ENCODE results near the gene ZFP36L1. TPM values are rescaled to one million over a fixed set of nuclear protein-coding genes. Genes with fewer than 3 reads are reported as not detected.

Gene ZFP36L1
- total RNA-seq, 1 donor from 2014 or later: 1,405 TPM

DNA sequence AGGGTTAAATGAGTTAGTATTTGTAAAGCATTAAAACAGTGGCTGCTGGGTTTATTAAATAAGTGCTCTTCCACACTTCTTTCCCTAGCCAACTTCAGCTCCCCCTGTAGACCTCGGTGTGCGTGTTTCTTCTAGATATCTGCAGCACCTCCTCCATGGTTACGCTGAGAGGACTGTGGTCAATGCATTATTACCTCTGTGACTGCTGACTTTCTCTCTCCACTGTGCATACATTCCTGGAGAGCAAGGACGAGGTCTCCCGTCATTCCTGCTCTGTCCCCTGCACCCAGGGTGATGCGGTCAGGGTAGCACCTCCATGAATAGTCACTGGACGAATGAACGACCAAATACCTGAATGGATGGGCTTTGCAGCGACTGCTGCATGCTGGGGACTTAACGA is 44.6 kb downstream of the ZFP36L1 start:
- no peak for TF ChIP-seq POLR2AphosphoS5 (IDR thresholded peaks at IDR 0.05; ENCODE audit: insufficient read depth in 1 of 2, low read depth in 1 of 2)
- TF ChIP-seq, protein P1, sequence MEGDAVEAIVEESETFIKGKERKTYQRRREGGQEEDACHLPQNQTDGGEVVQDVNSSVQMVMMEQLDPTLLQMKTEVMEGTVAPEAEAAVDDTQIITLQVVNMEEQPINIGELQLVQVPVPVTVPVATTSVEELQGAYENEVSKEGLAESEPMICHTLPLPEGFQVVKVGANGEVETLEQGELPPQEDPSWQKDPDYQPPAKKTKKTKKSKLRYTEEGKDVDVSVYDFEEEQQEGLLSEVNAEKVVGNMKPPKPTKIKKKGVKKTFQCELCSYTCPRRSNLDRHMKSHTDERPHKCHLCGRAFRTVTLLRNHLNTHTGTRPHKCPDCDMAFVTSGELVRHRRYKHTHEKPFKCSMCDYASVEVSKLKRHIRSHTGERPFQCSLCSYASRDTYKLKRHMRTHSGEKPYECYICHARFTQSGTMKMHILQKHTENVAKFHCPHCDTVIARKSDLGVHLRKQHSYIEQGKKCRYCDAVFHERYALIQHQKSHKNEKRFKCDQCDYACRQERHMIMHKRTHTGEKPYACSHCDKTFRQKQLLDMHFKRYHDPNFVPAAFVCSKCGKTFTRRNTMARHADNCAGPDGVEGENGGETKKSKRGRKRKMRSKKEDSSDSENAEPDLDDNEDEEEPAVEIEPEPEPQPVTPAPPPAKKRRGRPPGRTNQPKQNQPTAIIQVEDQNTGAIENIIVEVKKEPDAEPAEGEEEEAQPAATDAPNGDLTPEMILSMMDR (IDR thresholded peaks at IDR 0.05): no peak
- TF ChIP-seq POLR2A (IDR thresholded peaks at IDR 0.05): no peak
- Histone ChIP-seq H3K4me1 (peaks cover 13% of the 10 kb centered on the region), H3K27me3 (no peaks in the 10 kb centered on the region), H3K4me3 (no peak overlapping the region), H3K27ac (no peak overlapping the region), H3K9me3 (no peaks in the 10 kb centered on the region), H3K36me3 (no peaks in the 10 kb centered on the region)
- intact Hi-C loops (cut with DNase I): loop anchor here (1.0 kb wide), 1 partner anchor 14 kb away; no protein-coding TSS in a partner anchor
- DNase-seq (ENCODE audit: extremely low spot score in 2 of 2): no peak

DNA sequence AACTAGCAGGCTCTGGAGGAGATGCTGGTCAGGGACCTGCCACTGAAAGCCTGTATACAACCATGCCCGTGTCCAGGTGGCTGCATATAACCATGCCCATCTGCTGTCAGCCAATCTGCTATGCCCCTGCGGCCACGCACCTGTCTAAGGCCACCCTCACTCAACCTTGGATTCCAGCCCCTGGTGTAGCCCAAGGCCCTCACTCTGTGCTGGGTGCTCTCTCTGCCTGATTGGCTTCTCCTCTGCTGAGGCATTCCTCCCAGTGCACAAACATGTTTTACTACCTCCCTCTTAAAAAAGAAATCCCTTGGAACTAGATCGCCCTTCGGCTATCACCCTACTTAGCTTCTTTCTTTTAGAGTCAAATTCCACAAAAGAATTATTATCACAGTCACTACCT is 45.5 kb downstream of the ZFP36L1 start:
- no peak for TF ChIP-seq POLR2AphosphoS5 (IDR thresholded peaks at IDR 0.05; ENCODE audit: insufficient read depth in 1 of 2, low read depth in 1 of 2)
- no peak for DNase-seq (ENCODE audit: extremely low spot score in 2 of 2)
- Histone ChIP-seq H3K27me3 (no peaks in the 10 kb centered on the region), H3K36me3 (no peaks in the 10 kb centered on the region), H3K4me3 (no peak overlapping the region), H3K4me1 (peaks cover 13% of the 10 kb centered on the region), H3K9me3 (no peaks in the 10 kb centered on the region), H3K27ac (no peak overlapping the region)
- intact Hi-C loops (cut with DNase I): no loop called here

DNA sequence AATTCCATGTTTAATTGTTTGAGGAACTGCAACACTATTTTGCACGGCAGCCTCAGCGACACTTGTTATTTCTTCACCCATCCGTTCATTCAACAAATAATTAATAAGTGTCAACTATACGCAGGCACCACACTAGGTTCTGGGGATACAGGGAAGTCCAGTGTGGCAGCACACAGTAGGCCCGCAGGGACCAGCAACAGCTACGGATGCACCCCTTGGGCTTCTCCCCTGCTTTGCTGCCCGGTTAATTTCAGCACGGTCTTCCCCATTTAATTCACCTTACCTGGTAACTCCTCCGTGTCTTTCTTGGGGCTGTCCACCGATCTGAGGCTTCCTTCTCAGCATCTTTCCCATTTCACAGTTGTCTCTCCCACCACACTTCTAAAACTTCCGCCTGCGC is 48.3 kb downstream of the ZFP36L1 start:
- DNase-seq (ENCODE audit: extremely low spot score in 2 of 2): no peak
- H3K36me3 ChIP-seq: no peaks in the 10 kb centered on the region
- H3K4me3 ChIP-seq: no peak overlapping the region
- no peaks in the 10 kb centered on the region for H3K27me3 ChIP-seq
- peaks cover 8% of the 10 kb centered on the region for H3K4me1 ChIP-seq
- TF ChIP-seq POLR2AphosphoS5 (IDR thresholded peaks at IDR 0.05; ENCODE audit: insufficient read depth in 1 of 2, low read depth in 1 of 2) (no peak), POLR2A (IDR thresholded peaks at IDR 0.05) (no peak)
- TF ChIP-seq, protein P1 (IDR thresholded peaks at IDR 0.05): no peak
- no peak overlapping the region for H3K27ac ChIP-seq
- H3K9me3 ChIP-seq: no peaks in the 10 kb centered on the region
- intact Hi-C loops (cut with DNase I): no loop called here

DNA sequence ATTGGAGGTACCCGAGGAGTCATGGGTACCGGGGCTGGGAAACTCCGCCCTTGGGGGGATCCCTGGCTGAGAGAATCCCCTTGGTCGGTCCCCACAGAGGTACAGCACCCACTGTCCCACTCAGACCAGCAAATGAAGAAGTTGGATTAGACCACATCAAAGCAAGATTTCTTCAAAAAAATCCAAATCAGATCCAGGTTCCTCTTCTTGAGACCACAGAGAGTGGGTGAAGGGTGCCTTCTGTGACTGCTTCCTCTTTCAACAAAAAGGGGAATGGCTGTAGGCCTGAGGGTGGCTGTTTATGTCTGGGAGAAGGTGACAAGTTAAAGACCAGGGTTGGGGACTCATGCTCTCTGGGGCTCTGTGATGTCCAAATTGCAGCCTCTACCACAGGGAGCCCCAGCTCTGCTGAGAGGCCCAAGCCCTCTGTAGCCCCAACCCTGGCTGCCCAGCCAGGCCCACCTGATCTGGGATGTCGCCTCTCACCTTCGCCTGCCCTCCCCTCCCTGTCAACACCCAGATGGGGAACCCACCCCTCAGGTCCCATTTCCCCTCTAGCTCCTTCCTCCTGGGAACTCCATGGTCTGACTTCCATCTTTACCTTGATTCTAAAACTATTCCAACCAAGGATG is 50.9 kb downstream of the ZFP36L1 start:
- intact Hi-C loops (cut with DNase I): no loop called here
- no peaks in the 10 kb centered on the region for H3K27me3 ChIP-seq
- no peaks in the 10 kb centered on the region for H3K9me3 ChIP-seq
- no peak overlapping the region for H3K4me3 ChIP-seq
- H3K27ac ChIP-seq: no peak overlapping the region
- no peak for TF ChIP-seq POLR2AphosphoS5 (IDR thresholded peaks at IDR 0.05; ENCODE audit: insufficient read depth in 1 of 2, low read depth in 1 of 2)
- TF ChIP-seq, protein P1 (IDR thresholded peaks at IDR 0.05): no peak
- TF ChIP-seq POLR2A (IDR thresholded peaks at IDR 0.05): no peak
- peaks cover 6% of the 10 kb centered on the region for H3K4me1 ChIP-seq
- H3K36me3 ChIP-seq: no peaks in the 10 kb centered on the region
- DNase-seq (ENCODE audit: extremely low spot score in 2 of 2): no peak

DNA sequence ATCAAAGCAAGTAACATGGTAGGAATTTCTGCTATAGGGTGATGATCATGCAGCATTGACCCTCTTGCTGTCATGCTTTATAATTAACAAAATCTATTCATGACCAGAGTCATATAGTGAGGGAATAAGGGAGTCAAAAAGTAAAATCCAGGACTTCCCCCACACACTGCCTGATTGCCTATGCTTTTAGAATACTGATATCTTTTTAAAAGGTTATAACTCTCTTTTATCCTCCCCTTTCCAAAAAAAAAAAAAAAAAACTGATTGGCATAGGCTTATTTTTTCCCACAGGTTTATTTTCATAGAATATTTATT is 51.4 kb downstream of the ZFP36L1 start:
- no peaks in the 10 kb centered on the region for H3K27me3 ChIP-seq
- no peaks in the 10 kb centered on the region for H3K36me3 ChIP-seq
- H3K4me1 ChIP-seq: peaks cover 11% of the 10 kb centered on the region
- intact Hi-C loops (cut with DNase I): no loop called here
- no peaks in the 10 kb centered on the region for H3K9me3 ChIP-seq
- no peak for TF ChIP-seq POLR2A (IDR thresholded peaks at IDR 0.05)
- TF ChIP-seq, protein P1 (IDR thresholded peaks at IDR 0.05): no peak
- TF ChIP-seq POLR2AphosphoS5 (IDR thresholded peaks at IDR 0.05; ENCODE audit: insufficient read depth in 1 of 2, low read depth in 1 of 2): no peak
- H3K4me3 ChIP-seq: no peak overlapping the region
- no peak for DNase-seq (ENCODE audit: extremely low spot score in 2 of 2)
- no peak overlapping the region for H3K27ac ChIP-seq

Measured in vagina (tissue), 2 donors.